IMR-90 (cell line): ENCODE measurements around the gene GNAZ. TPM values are rescaled to one million over a fixed set of nuclear protein-coding genes. Genes with fewer than 3 reads are reported as not detected.

Source experiments
- ATAC-seq: fragments of 200-7000 bp; cut with Tn5 transposase; 2 replicates; pipeline ENCODE4 v1.9.1; 2020; ENCODE audit warnings: low read depth, mild to moderate bottlenecking, moderate library complexity
- BruUV-seq: library from RNA; stranded (reverse); fragments of 400-500 nt; replicated peaks from 2 replicates; lab custom pipeline; 2021; lab: Mats Ljungman, UMichigan
- CTCF ChIA-PET: fragments of 300-600 bp; formaldehyde crosslinking; extraction: SDS; loops from one replicate; lab custom pipeline; 2021; ENCODE audit warnings: antibody characterized with exemption; lab: Yijun Ruan, JAX
- POLR2A ChIA-PET: fragments of 300-600 bp; sonication (Branson Sonifier 250); formaldehyde crosslinking; loops from one replicate; lab custom pipeline; 2022; ENCODE audit warnings: antibody characterized with exemption; ENCODE audit not compliant: unreplicated experiment; lab: Charles Lee
- DNase-seq: peaks from one replicate; pipeline ENCODE4 v3.0.0; 2013
- H2AFZ ChIP-seq: replicated peaks from 2 replicates; pipeline ENCODE3; 2013; ENCODE audit warnings: low read length, mild to moderate bottlenecking; ENCODE audit not compliant: poor library complexity
- H2AK5ac ChIP-seq: 2 replicates; pipeline ENCODE4 v1.6.1; 2013; ENCODE audit warnings: low read depth, low read length, inconsistent platforms
- H2AK9ac ChIP-seq: replicated peaks from 2 replicates; pipeline ENCODE3; 2013; ENCODE audit warnings: mild to moderate bottlenecking, low read depth, low read length, moderate library complexity; ENCODE audit not compliant: poor library complexity
- H2BK120ac ChIP-seq: 2 replicates; pipeline ENCODE4 v1.6.1; 2013; ENCODE audit warnings: low read depth, low read length, inconsistent platforms
- H2BK15ac ChIP-seq: 3 replicates; pipeline ENCODE4 v1.6.1; 2013; ENCODE audit warnings: low read depth, low read length, inconsistent platforms
- H2BK20ac ChIP-seq: 2 replicates; pipeline ENCODE4 v1.6.1; 2013; ENCODE audit warnings: low read depth, mild to moderate bottlenecking, inconsistent platforms, low read length, moderate library complexity
- H2BK5ac ChIP-seq: 2 replicates; pipeline ENCODE4 v1.6.1; 2013; ENCODE audit warnings: mild to moderate bottlenecking, low read depth, low read length, inconsistent platforms; ENCODE audit not compliant: poor library complexity, severe bottlenecking
- H3K14ac ChIP-seq: replicated peaks from 2 replicates; pipeline ENCODE4 v1.6.1; 2013; ENCODE audit warnings: low read depth, low read length, inconsistent platforms
- H3K18ac ChIP-seq: 2 replicates; pipeline ENCODE4 v1.6.1; 2013; ENCODE audit warnings: low read depth, low read length, control low read depth
- H3K23ac ChIP-seq: 2 replicates; pipeline ENCODE4 v1.6.1; 2013; ENCODE audit warnings: low read depth, low read length, inconsistent platforms
- H3K27ac ChIP-seq: 2 replicates; pipeline ENCODE4 v1.5.1; 2013; ENCODE audit warnings: mild to moderate bottlenecking, control low read depth, low read length; ENCODE audit not compliant: insufficient read depth
- H3K27me3 ChIP-seq: 2 replicates; pipeline ENCODE4 v1.6.1; 2013; ENCODE audit warnings: low read length; ENCODE audit not compliant: control insufficient read depth, insufficient read depth
- H3K36me3 ChIP-seq: 2 replicates; pipeline ENCODE4 v1.6.1; 2013; ENCODE audit warnings: low read length, mixed read lengths; ENCODE audit not compliant: control insufficient read depth, insufficient read depth
- H3K4ac ChIP-seq: 2 replicates; pipeline ENCODE4 v1.6.1; 2013; ENCODE audit warnings: low read depth, low read length, inconsistent platforms
- H3K4me1 ChIP-seq: 2 replicates; pipeline ENCODE4 v1.6.1; 2013; ENCODE audit warnings: low read length, mixed read lengths; ENCODE audit not compliant: control insufficient read depth, insufficient read depth
- H3K4me2 ChIP-seq: 2 replicates; pipeline ENCODE4 v1.6.1; 2013; ENCODE audit warnings: low read depth, mild to moderate bottlenecking, control low read depth, low read length, moderate library complexity
- H3K4me3 ChIP-seq: 2 replicates; pipeline ENCODE4 v1.5.1; 2013; ENCODE audit warnings: low read depth, mild to moderate bottlenecking, control low read depth, low read length, moderate library complexity; ENCODE audit not compliant: insufficient read depth
- H3K56ac ChIP-seq: 2 replicates; pipeline ENCODE4 v1.6.1; 2013; ENCODE audit warnings: low read length, inconsistent platforms; ENCODE audit not compliant: insufficient read depth; ENCODE audit errors: extremely low read depth
- H3K79me1 ChIP-seq, 2 experiments: 2 replicates each; pipeline ENCODE4 v1.6.1; 2013; ENCODE audit warnings: low read length in 2 of 2, inconsistent platforms in 1 of 2, low read depth in 1 of 2
- H3K9ac ChIP-seq: 2 replicates; pipeline ENCODE4 v1.6.1; 2013; ENCODE audit warnings: low read depth, low read length, control low read depth
- H3K9me1 ChIP-seq: 2 replicates; pipeline ENCODE4 v1.6.1; 2013; ENCODE audit warnings: low read length, inconsistent platforms; ENCODE audit not compliant: insufficient read depth
- H3K9me3 ChIP-seq: 2 replicates; pipeline ENCODE4 v1.6.1; 2013; ENCODE audit warnings: low read length; ENCODE audit not compliant: control insufficient read depth, insufficient read depth
- H4K20me1 ChIP-seq: 2 replicates; pipeline ENCODE4 v1.6.1; 2013; ENCODE audit warnings: low read length, inconsistent platforms; ENCODE audit not compliant: insufficient read depth
- H4K5ac ChIP-seq: 2 replicates; pipeline ENCODE4 v1.6.1; 2013; ENCODE audit warnings: mild to moderate bottlenecking, low read depth, low read length, control low read depth
- H4K8ac ChIP-seq, 2 experiments: 2 replicates each; pipeline ENCODE4 v1.6.1; 2013; ENCODE audit warnings: low read depth in 2 of 2, low read length in 2 of 2, control low read depth in 1 of 2, inconsistent platforms in 1 of 2
- H4K91ac ChIP-seq: 2 replicates; pipeline ENCODE4 v1.6.1; 2013; ENCODE audit warnings: low read depth, low read length, inconsistent platforms; ENCODE audit not compliant: insufficient read depth
- BHLHE40 ChIP-seq: fragments of 150-350 bp; IDR thresholded peaks from 2 replicates; pipeline ENCODE4 v1.6.1; 2016; ENCODE audit warnings: mild to moderate bottlenecking, low read depth, low read length
- CEBPB ChIP-seq: IDR thresholded peaks from 2 replicates; pipeline ENCODE4 v1.6.1; 2012; ENCODE audit warnings: low read depth, low read length, improper control_type of control experiment
- CHD1 ChIP-seq: IDR thresholded peaks from 2 replicates; pipeline ENCODE4 v1.6.1; 2012; ENCODE audit warnings: low read depth, low read length, improper control_type of control experiment
- FOS ChIP-seq: fragments of 150-350 bp; IDR thresholded peaks from 2 replicates; pipeline ENCODE4 v1.6.1; 2016; ENCODE audit warnings: low read depth, low read length
- MAFK ChIP-seq: IDR thresholded peaks from 2 replicates; pipeline ENCODE4 v1.6.1; 2012; ENCODE audit warnings: low read depth, low read length, improper control_type of control experiment
- MAZ ChIP-seq: IDR thresholded peaks from 2 replicates; pipeline ENCODE4 v1.6.1; 2012; ENCODE audit warnings: low read depth, mild to moderate bottlenecking, low read length, improper control_type of control experiment, moderate library complexity, borderline replicate concordance
- NFE2L2 ChIP-seq: fragments of 150-350 bp; IDR thresholded peaks from 2 replicates; pipeline ENCODE4 v1.6.1; 2016; ENCODE audit warnings: low read depth, mild to moderate bottlenecking, low read length
- POLR2A ChIP-seq: IDR thresholded peaks from 2 replicates; pipeline ENCODE4 v1.6.1; 2012; ENCODE audit warnings: mild to moderate bottlenecking, low read depth, low read length
- RAD21 ChIP-seq: IDR thresholded peaks from 2 replicates; pipeline ENCODE4 v1.6.1; 2012; ENCODE audit warnings: low read length, improper control_type of control experiment
- RCOR1 ChIP-seq: IDR thresholded peaks from 2 replicates; pipeline ENCODE4 v1.6.1; 2012; ENCODE audit warnings: mild to moderate bottlenecking, low read length, improper control_type of control experiment; ENCODE audit not compliant: insufficient replicate concordance
- SMC3 ChIP-seq: fragments of 150-350 bp; IDR thresholded peaks from 2 replicates; pipeline ENCODE4 v1.6.1; 2016; ENCODE audit warnings: low read depth, mild to moderate bottlenecking, antibody characterized with exemption, low read length, moderate library complexity
- WGBS, 2 experiments: methylation state at CpG; one replicate each; pipeline versions ENCODE4 v1.1.5 to v1.1.7; 2013; ENCODE audit warnings: missing lambda C conversion rate in 2 of 2; ENCODE audit not compliant: insufficient read length in 1 of 2; ENCODE audit errors: extremely low coverage in 2 of 2; 5-methylcytosine and 5-hydroxymethylcytosine counted together
- dilution Hi-C: fragments of 300-500 bp; cut with HindIII; formaldehyde crosslinking; loops from one replicate; pipeline ENCODE4 v1.14.3; 2018; ENCODE audit warnings: low sequenced_read_pairs; ENCODE audit not compliant: unreplicated experiment
- in situ Hi-C: fragments of 300-500 bp; cut with MboI; formaldehyde crosslinking; loops from 3 replicates; pipeline ENCODE4 v1.14.3; 2019; ENCODE audit warnings: low sequenced_read_pairs, inconsistent platforms, mixed read lengths
- intact Hi-C: fragments of 100-400 bp; cut with micrococcal nuclease; formaldehyde crosslinking; loops from 2 replicates; pipeline ENCODE4 v1.10.0; 2022
- polyA plus RNA-seq, 3 experiments: library from polyadenylated mRNA; depleted of rRNA; stranded (reverse); fragments of >200 nt; gene quantifications; 2 replicates each; pipeline ENCODE4 v1.2.3, GENCODE V29; 2012; ENCODE audit warnings: low replicate concordance in 1 of 3
- total RNA-seq: library from RNA; depleted of rRNA; stranded (reverse); fragments of >200 nt; gene quantifications from 2 replicates; pipeline ENCODE4 v1.2.3, GENCODE V29; 2012
- TF ChIP-seq, protein P1 (sequence below): conservative IDR thresholded peaks from 2 replicates; pipeline ENCODE4 v1.5.1; 2012; ENCODE audit warnings: mild to moderate bottlenecking, low read depth, low read length, improper control_type of control experiment
- TF ChIP-seq, protein P2 (sequence below): fragments of 150-350 bp; IDR thresholded peaks from 2 replicates; pipeline ENCODE4 v1.6.1; 2017; ENCODE audit warnings: mild to moderate bottlenecking, antibody characterized with exemption, low read length, low read depth

GNAZ gene
- total and polyA plus RNA-seq, 2 of the 4 experiments (the other 2 are of a cell fraction) = 1.5 to 2.5 TPM

DNA sequence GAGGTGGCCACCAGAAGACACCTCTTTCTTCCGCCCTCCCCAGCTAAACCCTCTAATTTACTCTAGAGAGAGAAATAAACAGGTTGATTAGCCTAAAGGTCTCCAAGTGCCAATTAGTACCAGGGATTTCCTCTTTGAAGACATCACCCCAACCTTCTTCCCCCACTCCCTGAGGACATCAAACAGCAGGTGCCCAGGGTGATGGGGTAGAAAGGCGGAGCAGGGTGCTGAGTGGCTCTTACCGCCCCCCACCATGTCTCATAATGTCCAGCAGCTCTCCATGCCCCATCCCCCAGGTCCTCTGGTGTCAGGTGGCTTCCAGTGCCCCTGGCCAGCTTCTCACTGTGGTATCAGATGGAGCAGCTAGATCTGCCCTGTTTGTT is 5.3 kb upstream of the GNAZ start:
- Histone ChIP-seq H2AK9ac (peak overlapping the region; percentile 6), H3K23ac (no peak overlapping the region), H4K8ac (no peak overlapping the region), H3K9me3 (no peaks in the 10 kb centered on the region), H3K27me3 (peaks cover 13% of the 10 kb centered on the region; the same call in 1 of the 2 replicates), H3K56ac (no peak overlapping the region), H3K27ac (no peak overlapping the region), H3K4me1 (no peaks in the 10 kb centered on the region), H3K9me1 (no peaks in the 10 kb centered on the region), H3K4me3 (no peak overlapping the region), H3K9ac (no peak overlapping the region), H2BK5ac (no peak overlapping the region), H3K18ac (no peak overlapping the region), H3K36me3 (no peaks in the 10 kb centered on the region), H3K79me1 (no peaks in the 10 kb centered on the region), H4K5ac (no peak overlapping the region), H2AFZ (no peak overlapping the region), H2BK20ac (no peak overlapping the region), H2AK5ac (no peak overlapping the region), H2BK15ac (no peak overlapping the region), H3K4me2 (no peak overlapping the region), H4K20me1 (no peaks in the 10 kb centered on the region), H4K91ac (no peak overlapping the region), H2BK120ac (no peak overlapping the region), H3K4ac (no peak overlapping the region), H3K14ac (no peak overlapping the region)
- DNase-seq = no peak
- no peak for ATAC-seq
- TF ChIP-seq NFE2L2 (no peak), MAFK (no peak), RAD21 (no peak), FOS (no peak), SMC3 (no peak), BHLHE40 (no peak), CHD1 (no peak), RCOR1 (no peak), CEBPB (no peak), POLR2A (no peak), MAZ (no peak)
- TF ChIP-seq, protein P1, sequence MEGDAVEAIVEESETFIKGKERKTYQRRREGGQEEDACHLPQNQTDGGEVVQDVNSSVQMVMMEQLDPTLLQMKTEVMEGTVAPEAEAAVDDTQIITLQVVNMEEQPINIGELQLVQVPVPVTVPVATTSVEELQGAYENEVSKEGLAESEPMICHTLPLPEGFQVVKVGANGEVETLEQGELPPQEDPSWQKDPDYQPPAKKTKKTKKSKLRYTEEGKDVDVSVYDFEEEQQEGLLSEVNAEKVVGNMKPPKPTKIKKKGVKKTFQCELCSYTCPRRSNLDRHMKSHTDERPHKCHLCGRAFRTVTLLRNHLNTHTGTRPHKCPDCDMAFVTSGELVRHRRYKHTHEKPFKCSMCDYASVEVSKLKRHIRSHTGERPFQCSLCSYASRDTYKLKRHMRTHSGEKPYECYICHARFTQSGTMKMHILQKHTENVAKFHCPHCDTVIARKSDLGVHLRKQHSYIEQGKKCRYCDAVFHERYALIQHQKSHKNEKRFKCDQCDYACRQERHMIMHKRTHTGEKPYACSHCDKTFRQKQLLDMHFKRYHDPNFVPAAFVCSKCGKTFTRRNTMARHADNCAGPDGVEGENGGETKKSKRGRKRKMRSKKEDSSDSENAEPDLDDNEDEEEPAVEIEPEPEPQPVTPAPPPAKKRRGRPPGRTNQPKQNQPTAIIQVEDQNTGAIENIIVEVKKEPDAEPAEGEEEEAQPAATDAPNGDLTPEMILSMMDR = no peak
- TF ChIP-seq, protein P2, sequence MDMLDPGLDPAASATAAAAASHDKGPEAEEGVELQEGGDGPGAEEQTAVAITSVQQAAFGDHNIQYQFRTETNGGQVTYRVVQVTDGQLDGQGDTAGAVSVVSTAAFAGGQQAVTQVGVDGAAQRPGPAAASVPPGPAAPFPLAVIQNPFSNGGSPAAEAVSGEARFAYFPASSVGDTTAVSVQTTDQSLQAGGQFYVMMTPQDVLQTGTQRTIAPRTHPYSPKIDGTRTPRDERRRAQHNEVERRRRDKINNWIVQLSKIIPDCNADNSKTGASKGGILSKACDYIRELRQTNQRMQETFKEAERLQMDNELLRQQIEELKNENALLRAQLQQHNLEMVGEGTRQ = no peak
- BruUV-seq = no TSS peak
- no CpG with 5 or more reads among the region's 3 CpGs for WGBS, 2 experiments
- CTCF ChIA-PET = no interaction called here
- intact Hi-C loops = no loop called here
- POLR2A ChIA-PET = no interaction called here
- dilution Hi-C loops = no loop called here
- in situ Hi-C loops = no loop called here
